AG08395 (cell line): ENCODE data around the gene MRGPRD.

ENCODE experiments used
- DNase-seq: peaks from one replicate; pipeline ENCODE4 v3.0.0; 2012; ENCODE audit warnings: mixed read lengths, low spot score

MRGPRD gene

GRCh38 chr11:68980776-68981065 is at the start of gene MRGPRD:
Gene MRGPRD, minus strand, starts transcription at chr11:68980986. Its CDS starts 0 bp downstream, at chr11:68980986.
- no peak for DNase-seq

- no peak for DNase-seq
These were observed 49.5 kb upstream of the MRGPRD start for GRCh38 chr11:69030301-69030700.

- DNase-seq, result no peak
These were observed 47.1 kb upstream of the MRGPRD start for GRCh38 chr11:69027704-69028372.

GRCh38 chr11:69024509-69024908 is 43.7 kb upstream of the MRGPRD start:
- no peak for DNase-seq

- no peak for DNase-seq
These were observed 41.5 kb upstream of the MRGPRD start for GRCh38 chr11:69022260-69022659.

- DNase-seq, result peak; percentile 84
These were observed 38.1 kb upstream of the MRGPRD start for GRCh38 chr11:69018924-69019323.

- no peak for DNase-seq
These were observed 37.2 kb upstream of the MRGPRD start for GRCh38 chr11:69017951-69018350.

- no peak for DNase-seq
These were observed 34.2 kb upstream of the MRGPRD start for GRCh38 chr11:69014898-69015549.

- DNase-seq, result no peak
These were observed 33.5 kb upstream of the MRGPRD start for GRCh38 chr11:69014084-69014851.

GRCh38 chr11:69013009-69013951 is 32.5 kb upstream of the MRGPRD start, which contains the start of gene MRGPRF:
Gene MRGPRF, minus strand, starts transcription at chr11:69013246. Its CDS starts 3,345 bp downstream, at chr11:69009901.
- DNase-seq, result peak; percentile 90

GRCh38 chr11:69012092-69013008 is 31.6 kb upstream of the MRGPRD start:
- DNase-seq, result peak; percentile 38

GRCh38 chr11:69011624-69012091 is 30.9 kb upstream of the MRGPRD start:
- DNase-seq, result no peak

- peak; percentile 92 for DNase-seq
These were observed 30.3 kb upstream of the MRGPRD start for GRCh38 chr11:69010964-69011623.

- DNase-seq, result peak; percentile 19
These were observed 29.6 kb upstream of the MRGPRD start for GRCh38 chr11:69010361-69010891.

- no peak for DNase-seq
These were observed 28.8 kb upstream of the MRGPRD start for GRCh38 chr11:69009441-69010211.

GRCh38 chr11:69008737-69009440 is 28.1 kb upstream of the MRGPRD start:
- DNase-seq, result peak; percentile 98

GRCh38 chr11:69007975-69008381 is 27.2 kb upstream of the MRGPRD start:
- no peak for DNase-seq

- DNase-seq, result no peak
These were observed 26.0 kb upstream of the MRGPRD start for GRCh38 chr11:69006816-69007215.
